ENCODE data around the gene TAPBP. TPM values are rescaled to one million over a fixed set of nuclear protein-coding genes. Genes with fewer than 3 reads are reported as not detected.
A peak's percentile ranks its signal among the peaks of the same experiment; 100 is the strongest.

The TAPBP gene
- total RNA-seq, 2 donors from 2014 or later: 80.0 to 103 TPM

DNA sequence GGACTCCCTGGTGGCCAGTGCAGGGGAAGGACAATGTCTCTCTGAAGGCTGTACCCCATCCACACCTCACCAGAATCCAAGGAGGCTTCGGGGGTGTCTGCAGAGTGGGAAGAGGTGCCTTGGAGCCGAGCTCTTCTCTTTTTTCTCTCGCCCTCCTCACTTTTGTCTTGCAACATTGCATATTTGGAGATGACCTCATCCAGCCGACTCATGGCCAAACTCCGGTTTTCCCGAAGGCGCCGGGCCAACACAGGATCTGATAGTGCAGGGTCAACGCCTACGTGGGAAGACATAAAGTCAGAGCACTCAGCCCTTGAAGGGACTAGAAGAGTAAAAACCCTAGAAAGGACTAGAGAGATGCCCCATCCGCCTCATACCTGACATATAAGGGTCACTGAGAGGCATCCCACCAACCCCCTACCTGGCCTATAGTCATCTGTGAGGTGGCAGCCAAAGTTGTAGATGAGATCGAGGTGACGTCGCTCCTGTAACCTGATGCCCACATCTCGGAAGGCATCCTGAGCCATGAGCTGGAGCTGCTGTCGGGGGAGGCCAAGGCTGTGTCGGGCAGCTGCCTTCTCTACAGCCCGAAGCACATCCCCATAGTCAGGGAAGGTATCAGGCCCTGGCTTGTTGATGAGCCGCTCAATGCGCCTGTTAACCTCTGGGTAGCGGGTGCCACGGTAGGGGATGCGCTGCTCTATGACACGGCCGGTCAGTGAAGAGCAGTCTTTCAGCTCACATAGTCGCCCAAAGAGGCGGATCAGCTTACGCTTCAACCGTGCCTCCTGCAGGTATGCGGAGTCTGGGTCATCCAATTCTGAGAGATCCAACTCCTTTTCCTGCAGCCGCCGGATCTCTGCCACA lies 6.7 kb upstream of the TAPBP start:
- TF ChIP-seq CTCF (IDR thresholded peaks at IDR 0.05): no peak
- Histone ChIP-seq H3K4me1 (peaks cover 0 to 65% of the 10 kb centered on the region in 2 donors), H3K27me3 (no peaks in the 10 kb centered on the region), H3K27ac (peak overlapping the region; percentile 46 to 89), H3K36me3 (peaks cover 28% of the 10 kb centered on the region), H3K9me3 (no peaks in the 10 kb centered on the region), H3K4me3 (no peak overlapping the region)
- peak; percentile 95 for DNase-seq (ENCODE audit: low spot score)

- peaks cover 0 to 68% of the 10 kb centered on the region in 2 donors for H3K4me1 ChIP-seq
- peaks cover 28% of the 10 kb centered on the region for H3K36me3 ChIP-seq
- no peak for TF ChIP-seq CTCF (IDR thresholded peaks at IDR 0.05)
- peak overlapping the region; percentile 46 to 89 for H3K27ac ChIP-seq
- no peak for DNase-seq (ENCODE audit: low spot score)
- no peaks in the 10 kb centered on the region for H3K27me3 ChIP-seq
- no peaks in the 10 kb centered on the region for H3K9me3 ChIP-seq
- no peak overlapping the region for H3K4me3 ChIP-seq
Observed at GRCh38 chr6:33319939-33320314, 6.0 kb upstream of the TAPBP start.

DNA sequence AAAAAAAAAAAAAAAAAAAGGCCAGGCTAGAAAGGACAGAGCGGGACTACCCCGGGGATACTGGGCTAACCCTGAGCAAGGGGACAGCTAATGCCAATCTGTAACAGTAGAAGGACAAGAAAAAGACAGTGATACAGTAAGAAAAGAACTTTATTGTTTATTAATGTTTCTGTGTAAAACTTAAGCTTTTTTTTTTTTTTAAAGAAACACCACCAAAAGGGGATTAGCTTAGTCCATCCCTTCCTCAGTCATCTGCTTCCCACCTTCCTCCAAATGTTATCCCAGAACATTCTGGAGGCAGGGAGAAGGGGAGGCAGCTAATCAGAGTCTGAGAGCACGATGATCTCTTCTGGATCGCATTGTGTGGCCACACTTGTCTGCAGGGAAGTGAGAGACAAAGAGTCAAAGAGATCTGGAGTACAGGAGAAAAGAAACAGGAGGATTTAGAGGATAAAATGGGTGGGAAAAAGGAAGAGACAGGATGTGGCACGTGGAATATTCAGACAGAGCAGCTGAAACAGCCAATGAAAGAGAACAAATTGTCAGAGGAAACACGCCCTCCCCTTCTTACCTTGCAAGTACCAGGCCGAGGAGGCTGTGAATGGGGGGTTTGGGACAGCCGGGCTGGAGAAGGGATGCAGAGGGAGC lies 4.7 kb upstream of the TAPBP start:
- H3K27ac ChIP-seq: peak overlapping the region; percentile 85
- H3K36me3 ChIP-seq: peaks cover 28% of the 10 kb centered on the region
- H3K4me1 ChIP-seq: peaks cover 0 to 68% of the 10 kb centered on the region in 2 donors
- DNase-seq (ENCODE audit: low spot score): no peak
- TF ChIP-seq CTCF (IDR thresholded peaks at IDR 0.05): no peak
- no peaks in the 10 kb centered on the region for H3K27me3 ChIP-seq
- no peaks in the 10 kb centered on the region for H3K9me3 ChIP-seq
- peak overlapping the region; percentile 47 to 62 for H3K4me3 ChIP-seq

DNA sequence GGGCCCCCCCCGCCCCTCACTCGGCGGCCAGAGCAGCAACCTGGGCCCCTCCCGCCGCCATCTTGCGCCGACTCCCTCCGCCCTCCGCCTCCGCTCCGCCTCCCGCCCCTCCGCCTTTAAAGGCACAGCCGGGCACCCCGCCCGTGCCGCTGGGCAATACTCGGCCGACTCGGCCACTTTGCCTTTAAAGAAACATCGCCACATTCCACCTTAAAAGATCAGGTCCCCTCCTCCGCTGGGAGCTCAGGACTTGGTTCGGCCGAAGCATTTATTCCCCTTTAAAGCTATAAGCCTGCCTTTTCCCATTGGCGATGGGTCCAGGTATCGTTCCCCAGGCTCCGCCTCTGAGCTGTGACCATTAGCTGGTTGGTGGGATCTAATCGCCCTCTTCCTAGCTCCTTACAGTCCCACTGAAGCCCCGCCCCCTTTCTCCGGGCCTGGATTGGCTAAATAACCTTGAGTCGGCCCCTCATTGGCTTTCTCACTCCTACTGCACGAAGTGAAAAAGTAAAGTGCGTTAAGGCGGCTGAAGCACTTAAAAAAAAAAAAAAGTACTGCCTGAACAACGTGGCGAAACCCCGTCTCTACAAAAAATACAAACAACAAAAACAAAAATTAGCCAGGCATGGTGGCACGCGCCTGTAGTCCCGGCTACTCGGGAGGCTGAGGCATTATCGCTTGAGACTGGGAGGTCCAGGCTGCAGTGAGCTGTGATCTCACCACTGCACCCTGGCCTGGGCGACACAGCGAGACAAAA lies 4.0 kb upstream of the TAPBP start, which contains the start of gene ZBTB22:
Gene ZBTB22 (minus strand): TSS at position 76 of the 757 bp plus-strand sequence. CDS start 828 bp downstream, outside the sequence.
- Histone ChIP-seq H3K27ac (peak within 1 kb of the TSS; percentile 85), H3K36me3 (peaks cover 28% of the 10 kb centered on the region), H3K4me3 (peak within 1 kb of the TSS; percentile 47 to 62), H3K4me1 (peaks cover 0 to 69% of the 10 kb centered on the region in 2 donors), H3K27me3 (no peaks in the 10 kb centered on the region), H3K9me3 (no peaks in the 10 kb centered on the region)
- DNase-seq (ENCODE audit: low spot score): peak; percentile 100
- no peak for TF ChIP-seq CTCF (IDR thresholded peaks at IDR 0.05)

DNA sequence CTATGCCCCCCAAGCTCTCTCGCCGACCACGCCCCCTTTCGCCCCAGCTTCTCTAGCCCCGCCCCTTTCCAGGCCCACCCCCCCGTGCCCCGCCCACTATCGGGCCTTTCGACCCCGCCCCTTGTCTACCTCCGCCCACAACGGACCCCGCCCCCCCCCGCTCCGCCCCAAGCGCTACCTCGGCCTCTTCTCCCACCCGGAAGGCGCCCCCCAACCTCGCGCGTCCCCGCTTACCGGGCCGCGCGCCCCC lies 3.5 kb upstream of the TAPBP start:
- H3K27me3 ChIP-seq: no peaks in the 10 kb centered on the region
- H3K36me3 ChIP-seq: peaks cover 28% of the 10 kb centered on the region
- H3K27ac ChIP-seq: peak overlapping the region; percentile 85
- DNase-seq (ENCODE audit: low spot score): no peak
- TF ChIP-seq CTCF (IDR thresholded peaks at IDR 0.05): no peak
- H3K4me1 ChIP-seq: peaks cover 0 to 72% of the 10 kb centered on the region in 2 donors
- peak overlapping the region; percentile 47 to 62 for H3K4me3 ChIP-seq
- no peaks in the 10 kb centered on the region for H3K9me3 ChIP-seq
